ENCODE results near the gene MVP.

DNA sequence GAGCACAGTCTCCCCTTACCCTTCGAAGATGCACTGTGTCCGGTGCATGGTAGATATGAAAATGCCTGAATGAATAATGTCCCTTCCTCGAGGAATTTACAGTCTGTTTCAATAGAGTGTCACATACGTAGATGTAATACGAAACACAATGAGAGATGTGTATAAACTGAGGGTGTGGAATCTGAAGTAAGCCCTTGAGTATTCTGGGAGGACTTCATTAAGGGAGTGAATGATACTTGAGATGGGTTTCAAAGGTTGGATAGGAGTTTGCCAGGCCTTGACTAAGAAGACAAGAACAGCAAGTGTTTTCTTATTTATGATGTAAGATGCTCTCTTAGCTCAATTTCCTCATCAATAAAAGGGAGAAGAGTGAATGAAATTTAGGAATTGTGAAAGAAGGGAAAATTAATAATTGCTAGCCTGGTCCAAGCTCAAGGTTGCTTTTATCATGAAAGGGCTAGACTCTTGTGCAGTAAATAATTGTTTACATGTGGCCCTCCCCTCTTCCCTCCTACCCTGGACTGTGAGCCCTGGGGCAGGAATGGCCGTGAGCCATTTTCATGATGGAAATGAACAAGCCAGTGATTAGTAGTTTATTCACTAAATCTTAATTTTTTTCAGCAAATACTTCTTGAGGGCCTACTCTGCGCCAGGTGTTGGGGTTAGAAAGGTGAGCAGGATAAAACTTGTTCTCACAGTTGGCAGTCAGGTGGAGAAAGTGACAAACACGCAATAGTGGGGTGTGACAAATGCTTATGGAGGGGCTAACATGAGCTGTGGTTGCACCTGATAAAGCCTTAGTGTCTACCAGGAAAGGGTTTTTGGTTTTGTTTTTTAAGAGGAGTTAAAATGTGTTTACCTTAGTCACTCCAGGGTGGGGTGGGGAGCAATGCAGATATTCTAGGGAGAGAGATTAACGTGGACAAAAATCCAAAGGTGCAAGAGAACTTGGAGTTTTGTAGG, 28.1 kb upstream of the MVP start:
- TF ChIP-seq POLR2A (IDR thresholded peaks at IDR 0.05), result no peak
- TF ChIP-seq, protein P1, sequence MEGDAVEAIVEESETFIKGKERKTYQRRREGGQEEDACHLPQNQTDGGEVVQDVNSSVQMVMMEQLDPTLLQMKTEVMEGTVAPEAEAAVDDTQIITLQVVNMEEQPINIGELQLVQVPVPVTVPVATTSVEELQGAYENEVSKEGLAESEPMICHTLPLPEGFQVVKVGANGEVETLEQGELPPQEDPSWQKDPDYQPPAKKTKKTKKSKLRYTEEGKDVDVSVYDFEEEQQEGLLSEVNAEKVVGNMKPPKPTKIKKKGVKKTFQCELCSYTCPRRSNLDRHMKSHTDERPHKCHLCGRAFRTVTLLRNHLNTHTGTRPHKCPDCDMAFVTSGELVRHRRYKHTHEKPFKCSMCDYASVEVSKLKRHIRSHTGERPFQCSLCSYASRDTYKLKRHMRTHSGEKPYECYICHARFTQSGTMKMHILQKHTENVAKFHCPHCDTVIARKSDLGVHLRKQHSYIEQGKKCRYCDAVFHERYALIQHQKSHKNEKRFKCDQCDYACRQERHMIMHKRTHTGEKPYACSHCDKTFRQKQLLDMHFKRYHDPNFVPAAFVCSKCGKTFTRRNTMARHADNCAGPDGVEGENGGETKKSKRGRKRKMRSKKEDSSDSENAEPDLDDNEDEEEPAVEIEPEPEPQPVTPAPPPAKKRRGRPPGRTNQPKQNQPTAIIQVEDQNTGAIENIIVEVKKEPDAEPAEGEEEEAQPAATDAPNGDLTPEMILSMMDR (IDR thresholded peaks at IDR 0.05), result no peak
